Measurements from ENCODE around the gene BRAF. TPM values are rescaled to one million over a fixed set of nuclear protein-coding genes. Genes with fewer than 3 reads are reported as not detected.

BRAF gene
- total RNA-seq, 1 donor from 2014 or later = 48.0 TPM

DNA sequence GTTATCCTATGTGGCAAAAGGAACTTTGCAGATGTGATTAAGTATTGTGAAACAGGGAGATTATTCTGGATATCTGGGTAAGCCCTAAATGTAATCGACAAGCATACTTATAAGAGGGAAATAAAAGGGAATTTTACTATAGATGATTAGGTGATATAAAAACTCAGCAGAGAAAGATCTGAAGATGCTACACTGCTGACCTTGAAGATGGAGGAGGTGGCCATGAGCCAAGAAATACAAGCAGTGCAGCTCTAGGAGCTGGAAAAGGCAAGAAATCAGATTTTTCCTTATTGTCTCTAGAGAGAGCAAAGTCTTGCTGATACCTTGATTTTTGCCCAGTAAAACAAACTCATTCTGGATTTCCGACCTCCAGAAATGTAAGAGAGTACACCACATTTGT lies 67.7 kb downstream of the BRAF start:
- Mint-ChIP-seq H3K27me3 (ENCODE audit: insufficient read depth, low read depth) (no peaks in the 10 kb centered on the region), H3K36me3 (peaks cover 3% of the 10 kb centered on the region), H3K27ac (no peak overlapping the region), H3K4me1 (no peaks in the 10 kb centered on the region), H3K4me3 (no peak overlapping the region), H3K9me3 (no peaks in the 10 kb centered on the region)
- Histone ChIP-seq H3K36me3 (no peaks in the 10 kb centered on the region), H3F3A (ENCODE audit: low read depth) (no peaks in the 10 kb centered on the region), H3K4me2 (no peak overlapping the region), H3K27ac (no peak overlapping the region), H3K27me3 (no peaks in the 10 kb centered on the region), H3K4me1 (peaks cover under 1% of the 10 kb centered on the region), H2AFZ (replicated peaks) (no peak overlapping the region), H3K79me2 (ENCODE audit: low read depth) (peaks cover 98% of the 10 kb centered on the region), H3K9me3 (ENCODE audit: low read depth) (no peaks in the 10 kb centered on the region), H3K9ac (no peak overlapping the region), H4K20me1 (ENCODE audit: low read depth) (peaks cover 53% of the 10 kb centered on the region), H3K4me3 (no peak overlapping the region)
- TF ChIP-seq EZH2 (IDR thresholded peaks at IDR 0.05) = no peak
- TF ChIP-seq EZH2phosphoT487 (IDR thresholded peaks at IDR 0.05) = no peak
- TF ChIP-seq CTCF (IDR thresholded peaks at IDR 0.05) = no peak
- DNase-seq (ENCODE audit: low spot score) = no peak

DNA sequence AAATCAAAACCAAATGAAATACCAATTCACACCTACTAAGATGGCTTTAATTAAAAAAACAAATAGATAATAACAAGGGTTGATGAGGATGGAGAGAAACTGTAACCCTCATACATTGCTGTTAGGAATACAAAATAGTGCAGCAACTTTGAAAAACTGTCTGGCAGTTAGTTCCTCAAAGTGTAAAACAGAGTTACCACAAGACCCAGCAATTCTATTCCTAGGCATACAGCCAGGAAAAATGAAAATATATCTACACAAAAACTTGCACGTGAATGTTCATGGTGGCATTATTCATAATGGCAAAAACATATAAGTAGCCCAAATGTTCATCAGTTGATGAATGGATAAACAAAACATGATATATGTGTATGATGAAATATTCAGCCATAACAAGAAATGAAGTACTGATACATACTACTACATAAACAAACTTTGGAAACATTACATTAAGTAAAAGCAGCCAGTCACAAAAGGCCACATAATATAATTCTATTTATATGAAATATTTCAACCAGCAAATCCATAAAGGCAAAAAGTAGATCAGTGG lies 83.5 kb downstream of the BRAF start:
- Mint-ChIP-seq H3K4me3 (no peak overlapping the region), H3K27ac (no peak overlapping the region), H3K9me3 (peaks cover 6% of the 10 kb centered on the region)

DNA sequence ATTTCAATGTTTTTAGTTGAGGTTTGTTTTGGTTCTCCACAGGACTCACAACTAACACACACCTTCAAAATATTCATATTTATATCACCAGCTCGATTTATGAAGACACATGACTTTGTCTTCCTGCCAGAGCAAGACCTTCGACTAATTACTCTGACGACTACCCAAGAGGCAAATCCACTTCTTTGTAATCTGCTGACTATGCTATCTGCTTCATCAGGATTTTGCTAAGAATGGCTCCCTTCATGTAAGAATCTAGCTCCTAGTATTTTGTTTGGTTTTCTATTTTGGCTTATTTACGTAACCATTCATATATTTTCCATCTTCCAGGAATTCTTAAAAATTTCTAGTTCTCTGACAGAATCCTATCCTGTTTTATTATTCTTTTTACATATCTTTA lies 93.0 kb downstream of the BRAF start:
- H3K9ac ChIP-seq = no peak overlapping the region

More for the DNA sequence above, 83.5 kb downstream of the BRAF start:
- Mint-ChIP-seq H3K27me3 (ENCODE audit: insufficient read depth, low read depth) (no peaks in the 10 kb centered on the region), H3K36me3 (peaks cover 22% of the 10 kb centered on the region), H3K4me1 (no peaks in the 10 kb centered on the region)
- Histone ChIP-seq H3K36me3 (peaks cover 5% of the 10 kb centered on the region), H3K27me3 (no peaks in the 10 kb centered on the region), H3K4me1 (peaks cover 5% of the 10 kb centered on the region), H3K9ac (no peak overlapping the region), H3K4me2 (no peak overlapping the region), H3K4me3 (no peak overlapping the region), H3K9me3 (ENCODE audit: low read depth) (no peaks in the 10 kb centered on the region), H4K20me1 (ENCODE audit: low read depth) (peaks cover 21% of the 10 kb centered on the region), H3K27ac (no peak overlapping the region), H3F3A (ENCODE audit: low read depth) (no peaks in the 10 kb centered on the region), H3K79me2 (ENCODE audit: low read depth) (peaks cover 30% of the 10 kb centered on the region), H2AFZ (replicated peaks) (no peak overlapping the region)
- TF ChIP-seq CTCF (IDR thresholded peaks at IDR 0.05) (no peak), EZH2 (IDR thresholded peaks at IDR 0.05) (no peak), EZH2phosphoT487 (IDR thresholded peaks at IDR 0.05) (no peak)
- DNase-seq (ENCODE audit: low spot score) = no peak

More for the DNA sequence above, 93.0 kb downstream of the BRAF start:
- Histone ChIP-seq H3K79me2 (ENCODE audit: low read depth) (peaks cover 15% of the 10 kb centered on the region), H3K4me2 (no peak overlapping the region), H3K27me3 (no peaks in the 10 kb centered on the region), H3K27ac (no peak overlapping the region), H2AFZ (replicated peaks) (no peak overlapping the region), H3F3A (ENCODE audit: low read depth) (no peaks in the 10 kb centered on the region), H3K36me3 (peaks cover 5% of the 10 kb centered on the region), H3K4me3 (no peak overlapping the region), H4K20me1 (ENCODE audit: low read depth) (peaks cover 11% of the 10 kb centered on the region), H3K9me3 (ENCODE audit: low read depth) (no peaks in the 10 kb centered on the region), H3K4me1 (peaks cover 7% of the 10 kb centered on the region)
- H3K9me3 Mint-ChIP-seq = no peaks in the 10 kb centered on the region
- peaks cover 26% of the 10 kb centered on the region for H3K36me3 Mint-ChIP-seq
- DNase-seq (ENCODE audit: low spot score) = no peak
- no peak for TF ChIP-seq EZH2 (IDR thresholded peaks at IDR 0.05)
- TF ChIP-seq EZH2phosphoT487 (IDR thresholded peaks at IDR 0.05) = no peak
- no peak for TF ChIP-seq CTCF (IDR thresholded peaks at IDR 0.05)
- H3K4me3 Mint-ChIP-seq = no peak overlapping the region
- H3K27me3 Mint-ChIP-seq (ENCODE audit: insufficient read depth, low read depth) = no peaks in the 10 kb centered on the region
- no peak overlapping the region for H3K27ac Mint-ChIP-seq
- H3K4me1 Mint-ChIP-seq = no peaks in the 10 kb centered on the region
